GM12875 (cell line): ENCODE measurements around the gene ARPC1B.

Experiments
- H3K4me3 ChIP-seq: one replicate; pipeline ENCODE4 v1.5.1; 2011; ENCODE audit warnings: low read depth, low read length, control low read depth
- CTCF ChIP-seq: IDR thresholded peaks from 2 replicates; pipeline ENCODE4 v1.5.1; 2011; ENCODE audit warnings: low read depth, mild to moderate bottlenecking, control low read depth, inconsistent platforms, low read length, moderate library complexity, borderline replicate concordance; ENCODE audit not compliant: insufficient read depth

ARPC1B gene

GRCh38 chr7:99419323-99420021 lies 44.9 kb downstream of the ARPC1B start:
- no peak overlapping the region for H3K4me3 ChIP-seq
- no peak for TF ChIP-seq CTCF

GRCh38 chr7:99420213-99420612 lies 45.7 kb downstream of the ARPC1B start:
- H3K4me3 ChIP-seq, result no peak overlapping the region
- no peak for TF ChIP-seq CTCF

- no peak overlapping the region for H3K4me3 ChIP-seq
- TF ChIP-seq CTCF, result no peak
Observed at GRCh38 chr7:99420986-99421385, 46.5 kb downstream of the ARPC1B start.

- TF ChIP-seq CTCF, result no peak
- H3K4me3 ChIP-seq, result no peak overlapping the region
Observed at GRCh38 chr7:99422186-99422585, 47.7 kb downstream of the ARPC1B start.

- TF ChIP-seq CTCF, result no peak
- no peak overlapping the region for H3K4me3 ChIP-seq
Observed at GRCh38 chr7:99422625-99423024, 48.1 kb downstream of the ARPC1B start.

GRCh38 chr7:99424932-99425730 lies 50.6 kb downstream of the ARPC1B start:
- no peak for TF ChIP-seq CTCF
- no peak overlapping the region for H3K4me3 ChIP-seq
